H9 (cell line): ENCODE data around the gene COG2. TPM values are rescaled to one million over a fixed set of nuclear protein-coding genes. Genes with fewer than 3 reads are reported as not detected.

Source experiments
- DNase-seq: peaks from one replicate; pipeline ENCODE4 v3.0.0-alpha.2; 2017
- H2AFZ ChIP-seq: one replicate; pipeline ENCODE4 v1.6.1; 2013; ENCODE audit warnings: mild to moderate bottlenecking, low read length, control low read depth, moderate library complexity
- H2AK5ac ChIP-seq: 2 replicates; pipeline ENCODE4 v1.6.1; 2013; ENCODE audit warnings: low read length, control low read depth, mixed read lengths; ENCODE audit not compliant: insufficient read length
- H2BK120ac ChIP-seq: one replicate; pipeline ENCODE4 v1.6.1; 2013; ENCODE audit warnings: low read depth, mild to moderate bottlenecking, low read length, control low read depth, inconsistent platforms; ENCODE audit not compliant: poor library complexity, severe bottlenecking
- H2BK12ac ChIP-seq: 2 replicates; pipeline ENCODE4 v1.6.1; 2013; ENCODE audit warnings: low read length, control low read depth, mixed read lengths, low read depth; ENCODE audit not compliant: insufficient read length
- H2BK15ac ChIP-seq: 2 replicates; pipeline ENCODE4 v1.6.1; 2013; ENCODE audit warnings: low read depth, low read length, control low read depth
- H2BK20ac ChIP-seq: one replicate; pipeline ENCODE4 v1.6.1; 2013; ENCODE audit warnings: low read depth, mild to moderate bottlenecking, low read length, control low read depth, inconsistent platforms; ENCODE audit not compliant: poor library complexity, severe bottlenecking
- H2BK5ac ChIP-seq: 2 replicates; pipeline ENCODE4 v1.6.1; 2013; ENCODE audit warnings: low read length, control low read depth, mixed read lengths; ENCODE audit not compliant: insufficient read length
- H3K14ac ChIP-seq: 2 replicates; pipeline ENCODE4 v1.6.1; 2013; ENCODE audit warnings: low read length, control low read depth; ENCODE audit not compliant: insufficient read depth
- H3K18ac ChIP-seq: 2 replicates; pipeline ENCODE4 v1.6.1; 2013; ENCODE audit warnings: low read depth, mild to moderate bottlenecking, mixed read lengths, low read length, control low read depth; ENCODE audit not compliant: insufficient read length
- H3K23ac ChIP-seq: 2 replicates; pipeline ENCODE4 v1.6.1; 2013; ENCODE audit warnings: low read length, control low read depth, mixed read lengths, low read depth; ENCODE audit not compliant: insufficient read length
- H3K23me2 ChIP-seq: 2 replicates; pipeline ENCODE4 v1.6.1; 2013; ENCODE audit warnings: low read depth, mild to moderate bottlenecking, mixed read lengths, low read length, control low read depth; ENCODE audit not compliant: insufficient read length, poor library complexity, severe bottlenecking
- H3K27ac ChIP-seq: 2 replicates; pipeline ENCODE4 v1.5.1; 2013; ENCODE audit warnings: low read length, control low read depth, mixed read lengths, low read depth; ENCODE audit not compliant: insufficient read length
- H3K27me3 ChIP-seq: 2 replicates; pipeline ENCODE4 v1.6.1; 2013; ENCODE audit warnings: low read length, control low read depth, inconsistent platforms; ENCODE audit not compliant: insufficient read depth
- H3K4ac ChIP-seq: 2 replicates; pipeline ENCODE4 v1.6.1; 2013; ENCODE audit warnings: low read depth, mild to moderate bottlenecking, control low read depth, inconsistent platforms, low read length, moderate library complexity
- H3K4me1 ChIP-seq: 2 replicates; pipeline ENCODE4 v1.6.1; 2013; ENCODE audit warnings: low read length, control low read depth, inconsistent platforms; ENCODE audit not compliant: insufficient read depth
- H3K4me2 ChIP-seq: 2 replicates; pipeline ENCODE4 v1.6.1; 2013; ENCODE audit warnings: low read length, control low read depth, mixed read lengths; ENCODE audit not compliant: insufficient read length, insufficient read depth
- H3K56ac ChIP-seq: 2 replicates; pipeline ENCODE4 v1.6.1; 2013; ENCODE audit warnings: low read depth, mild to moderate bottlenecking, mixed read lengths, low read length, control low read depth; ENCODE audit not compliant: insufficient read length
- H3K79me1 ChIP-seq: 2 replicates; pipeline ENCODE4 v1.6.1; 2013; ENCODE audit warnings: low read depth, mild to moderate bottlenecking, moderate library complexity, low read length, control low read depth, inconsistent platforms; ENCODE audit not compliant: insufficient read depth, poor library complexity, severe bottlenecking
- H3K79me2 ChIP-seq: 2 replicates; pipeline ENCODE4 v1.6.1; 2013; ENCODE audit warnings: low read length, control low read depth, inconsistent platforms; ENCODE audit not compliant: insufficient read depth
- H3K9ac ChIP-seq: 2 replicates; pipeline ENCODE4 v1.6.1; 2013; ENCODE audit warnings: low read length, control low read depth, mixed read lengths; ENCODE audit not compliant: insufficient read length; ENCODE audit errors: extremely low read depth
- H3K9me3 ChIP-seq: one replicate; pipeline ENCODE4 v1.6.1; 2013; ENCODE audit warnings: low read depth, low read length, inconsistent platforms; ENCODE audit not compliant: control insufficient read depth
- H3T11ph ChIP-seq: one replicate; pipeline ENCODE4 v1.6.1; 2013; ENCODE audit warnings: mild to moderate bottlenecking, low read length, control low read depth, inconsistent platforms
- H4K20me1 ChIP-seq: one replicate; pipeline ENCODE4 v1.6.1; 2013; ENCODE audit not compliant: control insufficient read depth, insufficient read length, insufficient read depth
- H4K5ac ChIP-seq: 2 replicates; pipeline ENCODE4 v1.6.1; 2013; ENCODE audit warnings: low read depth, mild to moderate bottlenecking, mixed read lengths, low read length, control low read depth; ENCODE audit not compliant: insufficient read length
- H4K8ac ChIP-seq: replicated peaks from 2 replicates; pipeline ENCODE4 v1.6.1; 2013; ENCODE audit warnings: low read length, control low read depth, mixed read lengths, low read depth; ENCODE audit not compliant: insufficient read length
- H4K91ac ChIP-seq: 2 replicates; pipeline ENCODE4 v1.6.1; 2013; ENCODE audit warnings: low read depth, mild to moderate bottlenecking, moderate library complexity, mixed read lengths, low read length, control low read depth; ENCODE audit not compliant: insufficient read length
- H3K27ac Mint-ChIP-seq, 3 experiments: 2 replicates in 2 of 3; 3 replicates in 1 of 3; pipeline ENCODE4 v1.8.0; 2020 to 2021; ENCODE audit warnings: mixed read lengths in 3 of 3, mild to moderate bottlenecking in 1 of 3, moderate library complexity in 1 of 3
- H3K27me3 Mint-ChIP-seq: 2 replicates; pipeline ENCODE4 v1.8.0; 2021; ENCODE audit warnings: low read depth, mild to moderate bottlenecking, moderate library complexity, mixed read lengths
- H3K36me3 Mint-ChIP-seq, 3 experiments: 2 replicates in 2 of 3; 3 replicates in 1 of 3; pipeline ENCODE4 v1.8.0; 2020 to 2021; ENCODE audit warnings: low read depth in 3 of 3, mixed read lengths in 3 of 3; ENCODE audit not compliant: insufficient read depth in 1 of 3
- H3K4me1 Mint-ChIP-seq, 2 experiments: 2 replicates each; pipeline ENCODE4 v1.8.0; 2020; ENCODE audit warnings: mixed read lengths in 2 of 2
- H3K4me3 Mint-ChIP-seq, 2 experiments: 2 replicates in 1 of 2; 3 replicates in 1 of 2; pipeline ENCODE4 v1.8.0; 2020 to 2021; ENCODE audit warnings: mild to moderate bottlenecking in 2 of 2, mixed read lengths in 2 of 2, moderate library complexity in 1 of 2
- H3K9me3 Mint-ChIP-seq, 2 experiments: 2 replicates in 1 of 2; 3 replicates in 1 of 2; pipeline ENCODE4 v1.8.0; 2020; ENCODE audit warnings: mild to moderate bottlenecking in 2 of 2, mixed read lengths in 2 of 2, moderate library complexity in 1 of 2
- CTCF ChIP-seq: fragments of 200-600 bp; sonication (generic); conservative IDR thresholded peaks from 3 replicates; pipeline ENCODE4 v1.8.0; 2021; ENCODE audit warnings: antibody characterized with exemption, mild to moderate bottlenecking
- total RNA-seq: library from RNA; stranded (reverse); gene quantifications from 2 replicates; pipeline ENCODE4 v1.2.1, GENCODE V29; 2021

COG2 gene
- total RNA-seq, 1 experiment from 2014 or later, result 42.2 TPM

- Mint-ChIP-seq H3K27ac (no peak overlapping the region), H3K36me3 (peaks cover 23 to 28% (median 28%) of the 10 kb centered on the region in 3 experiments), H3K9me3 (peaks cover 16 to 46% of the 10 kb centered on the region in 2 experiments), H3K27me3 (no peaks in the 10 kb centered on the region; the same call in 1 of the 2 replicates), H3K4me3 (no peak overlapping the region), H3K4me1 (peaks cover 19 to 29% of the 10 kb centered on the region in 2 experiments)
- H3K18ac ChIP-seq, result no peak overlapping the region
- H3K79me1 ChIP-seq, result no peaks in the 10 kb centered on the region
- H3K23ac ChIP-seq, result no peak overlapping the region
- no peaks in the 10 kb centered on the region for H3K4me1 ChIP-seq
- H2AFZ ChIP-seq, result no peak overlapping the region
- no peak overlapping the region for H3K9ac ChIP-seq
- H3K27me3 ChIP-seq, result no peaks in the 10 kb centered on the region
- no peak overlapping the region for H2AK5ac ChIP-seq
- no peaks in the 10 kb centered on the region for H3K23me2 ChIP-seq
- no peaks in the 10 kb centered on the region for H4K20me1 ChIP-seq
- H2BK120ac ChIP-seq, result no peak overlapping the region
- H2BK12ac ChIP-seq, result no peak overlapping the region
- TF ChIP-seq CTCF, result no peak
- no peak overlapping the region for H3K14ac ChIP-seq
- H4K8ac ChIP-seq, result no peak overlapping the region
- DNase-seq, result no peak
- no peak overlapping the region for H2BK5ac ChIP-seq
- no peak overlapping the region for H2BK15ac ChIP-seq
- peaks cover 12% of the 10 kb centered on the region for H3K9me3 ChIP-seq
- no peak overlapping the region for H3T11ph ChIP-seq
- no peak overlapping the region for H2BK20ac ChIP-seq
- H3K27ac ChIP-seq, result no peak overlapping the region
- H3K4ac ChIP-seq, result no peak overlapping the region
- no peak overlapping the region for H4K91ac ChIP-seq
- H3K4me2 ChIP-seq, result no peak overlapping the region
- no peaks in the 10 kb centered on the region for H3K79me2 ChIP-seq
- H4K5ac ChIP-seq, result no peak overlapping the region
- no peak overlapping the region for H3K56ac ChIP-seq
These were observed 43.5 kb upstream of the COG2 start for GRCh38 chr1:230598745-230599144.
